Sigmoid colon (tissue), 7 donors: ENCODE measurements around the gene NR4A3. TPM values are rescaled to one million over a fixed set of nuclear protein-coding genes. Genes with fewer than 3 reads are reported as not detected.

Source experiments
- DNase-seq: peaks from one replicate; pipeline ENCODE4 v3.0.0-alpha.2; 2019
- H3K27ac ChIP-seq, 4 donors: fragments of 200-600 bp; sonication (generic); one replicate each; pipeline ENCODE4 v1.5.1; 2016 to 2019; ENCODE audit warnings: mild to moderate bottlenecking in 1 of 4
- H3K27me3 ChIP-seq, 3 donors: fragments of 200-600 bp; sonication (generic); one replicate each; pipeline ENCODE4 v1.5.1; 2019; ENCODE audit warnings: mild to moderate bottlenecking in 1 of 3
- H3K36me3 ChIP-seq, 4 donors: fragments of 200-600 bp; sonication (generic); one replicate each; pipeline ENCODE4 v1.5.1; 2016 to 2019
- H3K4me1 ChIP-seq, 4 donors: fragments of 200-600 bp; sonication (generic); one replicate each; pipeline ENCODE4 v1.5.1; 2017 to 2019
- H3K4me3 ChIP-seq, 4 donors: fragments of 200-600 bp; sonication (generic); one replicate each; pipeline ENCODE4 v1.5.1; 2017 to 2019; ENCODE audit warnings: mild to moderate bottlenecking in 2 of 4, moderate library complexity in 1 of 4
- H3K9me3 ChIP-seq, 4 donors: fragments of 200-600 bp in 3 of 4; sonication (generic) in 3 of 4; one replicate each; pipeline versions ENCODE4 v1.5.1 to v1.6.1; 2013 to 2019
- CTCF ChIP-seq, 4 experiments: fragments of 450-650 bp in 3 of 4; fragments of 200-600 bp in 1 of 4; IDR thresholded peaks; one replicate each; pipeline ENCODE4 v1.5.1; 2016 to 2019; ENCODE audit warnings: antibody characterized with exemption in 4 of 4, mild to moderate bottlenecking in 3 of 4, moderate library complexity in 2 of 4
- EP300 ChIP-seq, 4 donors: sonication (generic); formaldehyde crosslinking; IDR thresholded peaks; one replicate each; pipeline ENCODE4 v1.6.1; 2017; ENCODE audit warnings: antibody characterized with exemption in 4 of 4
- POLR2A ChIP-seq, 2 donors: fragments of 450-650 bp; IDR thresholded peaks; one replicate each; pipeline ENCODE4 v1.6.1; 2016; ENCODE audit warnings: antibody characterized with exemption in 2 of 2, mild to moderate bottlenecking in 2 of 2, moderate library complexity in 2 of 2
- POLR2AphosphoS5 ChIP-seq, 4 donors: sonication (generic); formaldehyde crosslinking; IDR thresholded peaks; one replicate each; pipeline ENCODE4 v1.6.1; 2017; ENCODE audit warnings: antibody characterized with exemption in 4 of 4
- WGBS, 2 donors: extraction: QIAGEN DNeasy Blood & Tissue Kit; methylation state at CpG; one replicate each; pipeline ENCODE4 v1.1.7; 2013; 5-methylcytosine and 5-hydroxymethylcytosine counted together
- intact Hi-C: fragments of 100-400 bp; cut with DNase I; formaldehyde crosslinking; loops from one replicate; pipeline ENCODE4 v1.15.1; 2023
- polyA plus RNA-seq, 3 donors: library from polyadenylated mRNA; stranded (reverse); fragments of 200-250 nt; gene quantifications; one replicate each; pipeline ENCODE4 v1.2.3, GENCODE V29; 2013
- total RNA-seq, 4 donors: library from RNA; depleted of rRNA; stranded (reverse); fragments of >200 nt; gene quantifications; one replicate each; pipeline ENCODE4 v1.1.0, GENCODE V29; 2016
- donor health status: healthy with polysubstance abuse.
- donor health status: Bipolar disorder and iron deficiency.
- donor health status: healthy.

Gene NR4A3
- total and polyA plus RNA-seq, 7 donors, result 1.1 to 6.4 (median 1.2) TPM

GRCh38 chr9:99873943-99874584, 52.4 kb downstream of the NR4A3 start:
- Histone ChIP-seq H3K4me3 (no peak overlapping the region), H3K9me3 (no peaks in the 10 kb centered on the region), H3K36me3 (no peaks in the 10 kb centered on the region), H3K27me3 (no peaks in the 10 kb centered on the region), H3K27ac (no peak overlapping the region), H3K4me1 (no peaks in the 10 kb centered on the region)
- WGBS, 2 donors, result 88% methylated on average over 4 of the region's 4 CpGs
- intact Hi-C loops, result no loop called here
- DNase-seq, result no peak
- no peak for TF ChIP-seq POLR2A (IDR thresholded peaks at IDR 0.05)
- no peak for TF ChIP-seq EP300 (IDR thresholded peaks at IDR 0.05)
- TF ChIP-seq POLR2AphosphoS5 (IDR thresholded peaks at IDR 0.05), result no peak
- no peak for TF ChIP-seq CTCF (IDR thresholded peaks at IDR 0.05)

DNA sequence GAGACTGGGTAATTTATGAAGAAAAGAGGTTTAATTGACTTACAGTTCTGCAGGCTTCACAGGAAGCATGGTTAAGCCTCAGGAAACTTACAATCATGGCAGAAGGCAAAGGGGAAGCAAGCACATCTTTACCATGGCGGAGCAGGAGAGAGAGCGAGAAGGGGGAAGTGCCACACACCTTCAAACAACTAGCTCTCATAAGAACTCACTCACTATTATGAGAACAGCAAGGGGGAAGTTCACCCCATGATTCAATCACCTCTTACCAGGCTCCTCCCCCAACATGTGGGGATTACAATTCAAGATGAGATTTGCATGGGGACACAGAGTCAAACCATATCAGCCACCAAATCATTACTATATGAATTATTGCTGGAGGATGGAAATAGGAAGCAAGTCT, 54.5 kb downstream of the NR4A3 start:
- H3K4me3 ChIP-seq, result no peak overlapping the region
- no peak overlapping the region for H3K27ac ChIP-seq
- WGBS, 2 donors, result 72 to 95% methylated on average over 2 of the region's 2 CpGs
- H3K36me3 ChIP-seq, result no peaks in the 10 kb centered on the region
- DNase-seq, result no peak
- intact Hi-C loops, result no loop called here
- no peaks in the 10 kb centered on the region for H3K4me1 ChIP-seq
- no peaks in the 10 kb centered on the region for H3K27me3 ChIP-seq
- H3K9me3 ChIP-seq, result no peaks in the 10 kb centered on the region
- TF ChIP-seq POLR2A (IDR thresholded peaks at IDR 0.05) (no peak), POLR2AphosphoS5 (IDR thresholded peaks at IDR 0.05) (no peak), EP300 (IDR thresholded peaks at IDR 0.05) (no peak), CTCF (IDR thresholded peaks at IDR 0.05) (no peak)

DNA sequence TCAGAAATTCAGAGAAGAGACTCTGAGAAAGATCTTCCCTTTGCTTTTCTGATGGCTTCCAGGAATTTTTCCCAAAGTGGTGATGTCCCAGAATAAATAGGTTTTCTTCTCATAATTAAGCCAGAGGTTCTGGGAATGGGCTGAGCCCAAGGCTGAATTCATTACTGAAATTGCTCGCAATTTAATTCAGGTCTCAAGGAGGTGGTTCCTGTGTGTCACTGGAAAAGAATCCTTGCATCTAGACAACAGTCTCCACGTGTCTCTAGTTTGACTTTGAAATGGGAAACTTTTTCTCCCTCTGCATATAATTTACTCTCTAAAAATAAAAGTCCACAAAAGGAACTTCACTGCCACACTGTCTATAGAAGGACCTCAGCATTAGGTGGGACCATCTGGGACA, 57.0 kb downstream of the NR4A3 start:
- Histone ChIP-seq H3K4me3 (no peak overlapping the region), H3K4me1 (no peaks in the 10 kb centered on the region), H3K36me3 (no peaks in the 10 kb centered on the region), H3K27me3 (no peaks in the 10 kb centered on the region), H3K27ac (no peak overlapping the region), H3K9me3 (no peaks in the 10 kb centered on the region)
- DNase-seq, result no peak
- intact Hi-C loops, result no loop called here
- no peak for TF ChIP-seq POLR2A (IDR thresholded peaks at IDR 0.05)
- no peak for TF ChIP-seq POLR2AphosphoS5 (IDR thresholded peaks at IDR 0.05)
- TF ChIP-seq CTCF (IDR thresholded peaks at IDR 0.05), result no peak
- no peak for TF ChIP-seq EP300 (IDR thresholded peaks at IDR 0.05)
- 83 to 84% methylated on average over 2 of the region's 2 CpGs for WGBS, 2 donors

DNA sequence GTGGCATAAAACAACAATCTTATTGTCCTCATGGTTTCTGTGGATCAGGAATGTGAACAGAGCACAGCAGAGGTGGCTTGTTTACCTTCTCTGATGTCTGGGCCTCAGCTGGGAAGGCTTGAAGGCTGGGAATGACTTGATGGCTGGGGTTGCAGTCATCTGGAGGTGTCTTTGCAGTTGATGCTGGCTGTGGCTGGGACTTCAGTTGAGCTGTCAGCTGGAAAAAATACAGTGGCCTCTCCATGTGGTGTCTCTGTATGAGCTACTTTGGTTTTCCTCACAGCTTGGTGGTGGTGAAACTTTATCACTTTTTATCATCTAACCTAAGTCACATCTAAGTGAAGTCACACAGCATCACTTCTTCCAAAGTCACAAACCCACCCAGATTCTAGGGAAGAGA, 60.1 kb downstream of the NR4A3 start:
- no peak for DNase-seq
- intact Hi-C loops, result no loop called here
- H3K27me3 ChIP-seq, result no peaks in the 10 kb centered on the region
- no peaks in the 10 kb centered on the region for H3K36me3 ChIP-seq
- no peaks in the 10 kb centered on the region for H3K4me1 ChIP-seq
- no peak overlapping the region for H3K27ac ChIP-seq
- H3K4me3 ChIP-seq, result no peak overlapping the region
- no peaks in the 10 kb centered on the region for H3K9me3 ChIP-seq
- TF ChIP-seq POLR2A (IDR thresholded peaks at IDR 0.05), result no peak
- no peak for TF ChIP-seq POLR2AphosphoS5 (IDR thresholded peaks at IDR 0.05)

GRCh38 chr9:99885747-99886146, 64.1 kb downstream of the NR4A3 start:
- H3K9me3 ChIP-seq, result no peaks in the 10 kb centered on the region
- no peak for TF ChIP-seq POLR2A (IDR thresholded peaks at IDR 0.05)
- TF ChIP-seq EP300 (IDR thresholded peaks at IDR 0.05), result no peak
- TF ChIP-seq POLR2AphosphoS5 (IDR thresholded peaks at IDR 0.05), result no peak
- no peak for TF ChIP-seq CTCF (IDR thresholded peaks at IDR 0.05)
- H3K4me1 ChIP-seq, result no peaks in the 10 kb centered on the region
- 37 to 85% methylated on average over 1 of the region's 1 CpG for WGBS, 2 donors
- H3K4me3 ChIP-seq, result no peak overlapping the region
- H3K27ac ChIP-seq, result no peak overlapping the region
- no peaks in the 10 kb centered on the region for H3K27me3 ChIP-seq
- intact Hi-C loops, result no loop called here
- DNase-seq, result no peak
- no peaks in the 10 kb centered on the region for H3K36me3 ChIP-seq
